ENCODE data around the gene FARS2. TPM values are rescaled to one million over a fixed set of nuclear protein-coding genes. Genes with fewer than 3 reads are reported as not detected.

The FARS2 gene
- polyA plus RNA-seq, 3 donors = 12.2 to 21.6 (median 17.7) TPM

GRCh38 chr6:5285526-5285925 is 24.2 kb downstream of the FARS2 start:
- Histone ChIP-seq H3K9ac (ENCODE audit: insufficient read depth, low read length, poor library complexity, severe bottlenecking) (no peak overlapping the region), H3K4me2 (replicated peaks; ENCODE audit: extremely low read depth, low read length, poor library complexity, severe bottlenecking) (no peak overlapping the region), H3K27ac (ENCODE audit: low read depth in 1 of 2, low read length in 2 of 2) (no peak overlapping the region), H3K4me3 (replicated peaks in 1 of 3; ENCODE audit: low read depth in 2 of 3, low read length in 3 of 3) (no peak overlapping the region), H3K79me2 (ENCODE audit: insufficient read depth, low read length) (peaks cover 5% of the 10 kb centered on the region), H2AFZ (ENCODE audit: insufficient read depth, low read depth, low read length, poor library complexity, severe bottlenecking) (no peak overlapping the region), H3K4me1 (ENCODE audit: control insufficient read depth in 1 of 2, insufficient read depth in 2 of 2, low read length in 2 of 2) (peaks cover 0 to 3% of the 10 kb centered on the region in 2 donors), H3K9me3 (replicated peaks in 1 of 2; ENCODE audit: control insufficient read depth in 1 of 2, insufficient read depth in 1 of 2, low read length in 2 of 2) (no peaks in the 10 kb centered on the region), H3K27me3 (ENCODE audit: control insufficient read depth in 2 of 2, insufficient read depth in 2 of 2, low read length in 2 of 2) (no peaks in the 10 kb centered on the region), H3K36me3 (replicated peaks in 1 of 2; ENCODE audit: control insufficient read depth in 1 of 2, insufficient read depth in 2 of 2, low read length in 2 of 2) (no peaks in the 10 kb centered on the region), H4K20me1 (ENCODE audit: insufficient read depth, low read length) (peaks cover 7% of the 10 kb centered on the region)
- TF ChIP-seq, protein P1, sequence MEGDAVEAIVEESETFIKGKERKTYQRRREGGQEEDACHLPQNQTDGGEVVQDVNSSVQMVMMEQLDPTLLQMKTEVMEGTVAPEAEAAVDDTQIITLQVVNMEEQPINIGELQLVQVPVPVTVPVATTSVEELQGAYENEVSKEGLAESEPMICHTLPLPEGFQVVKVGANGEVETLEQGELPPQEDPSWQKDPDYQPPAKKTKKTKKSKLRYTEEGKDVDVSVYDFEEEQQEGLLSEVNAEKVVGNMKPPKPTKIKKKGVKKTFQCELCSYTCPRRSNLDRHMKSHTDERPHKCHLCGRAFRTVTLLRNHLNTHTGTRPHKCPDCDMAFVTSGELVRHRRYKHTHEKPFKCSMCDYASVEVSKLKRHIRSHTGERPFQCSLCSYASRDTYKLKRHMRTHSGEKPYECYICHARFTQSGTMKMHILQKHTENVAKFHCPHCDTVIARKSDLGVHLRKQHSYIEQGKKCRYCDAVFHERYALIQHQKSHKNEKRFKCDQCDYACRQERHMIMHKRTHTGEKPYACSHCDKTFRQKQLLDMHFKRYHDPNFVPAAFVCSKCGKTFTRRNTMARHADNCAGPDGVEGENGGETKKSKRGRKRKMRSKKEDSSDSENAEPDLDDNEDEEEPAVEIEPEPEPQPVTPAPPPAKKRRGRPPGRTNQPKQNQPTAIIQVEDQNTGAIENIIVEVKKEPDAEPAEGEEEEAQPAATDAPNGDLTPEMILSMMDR (IDR thresholded peaks at IDR 0.05) = no peak
- peaks cover 0 to 2% of the 10 kb centered on the region in 2 donors for H3K36me3 Mint-ChIP-seq
- no peak overlapping the region for H3K4me3 Mint-ChIP-seq
- no peaks in the 10 kb centered on the region for H3K9me3 Mint-ChIP-seq
- DNase-seq = no peak
- intact Hi-C loops (cut with micrococcal nuclease) = no loop called here
- peaks cover 0 to 3% (median 1%) of the 10 kb centered on the region in 3 donors for H3K27me3 Mint-ChIP-seq (ENCODE audit: low read depth in 3 of 3)
- peaks cover 22% of the 10 kb centered on the region for H3K4me1 Mint-ChIP-seq
- H3K27ac Mint-ChIP-seq = no peak overlapping the region
- no CpG with 5 or more reads among the region's 5 CpGs for WGBS (ENCODE audit: insufficient coverage)

DNA sequence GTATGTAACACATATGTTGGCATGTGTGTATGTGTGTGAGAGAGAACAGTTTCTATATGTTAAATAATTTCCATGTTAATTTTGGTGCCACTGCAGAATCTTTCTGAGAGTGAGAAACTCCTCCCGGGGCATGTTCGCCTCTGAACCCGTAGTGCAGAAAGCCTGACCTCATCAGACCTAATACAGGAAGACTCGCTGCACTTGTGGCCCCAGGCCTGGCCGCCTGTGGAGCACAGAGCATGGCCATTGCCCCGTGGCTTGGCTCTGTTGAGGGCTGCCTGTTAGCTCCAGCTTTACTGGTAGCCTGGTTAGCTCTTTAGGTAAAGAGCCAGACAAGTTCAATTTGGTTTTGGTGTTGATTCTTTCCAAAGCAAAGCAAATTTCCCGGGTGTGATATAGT is 25.5 kb downstream of the FARS2 start:
- no peaks in the 10 kb centered on the region for H3K36me3 ChIP-seq (replicated peaks in 1 of 2; ENCODE audit: control insufficient read depth in 1 of 2, insufficient read depth in 2 of 2, low read length in 2 of 2)
- no peaks in the 10 kb centered on the region for H3K9me3 ChIP-seq (replicated peaks in 1 of 2; ENCODE audit: control insufficient read depth in 1 of 2, insufficient read depth in 1 of 2, low read length in 2 of 2)
- H3K4me2 ChIP-seq (replicated peaks; ENCODE audit: extremely low read depth, low read length, poor library complexity, severe bottlenecking) = no peak overlapping the region
- peaks cover 7% of the 10 kb centered on the region for H4K20me1 ChIP-seq (ENCODE audit: insufficient read depth, low read length)
- peaks cover 0 to 2% of the 10 kb centered on the region in 2 donors for H3K36me3 Mint-ChIP-seq
- peaks cover 0 to 3% of the 10 kb centered on the region in 2 donors for H3K4me1 ChIP-seq (ENCODE audit: control insufficient read depth in 1 of 2, insufficient read depth in 2 of 2, low read length in 2 of 2)
- H3K27me3 ChIP-seq (ENCODE audit: control insufficient read depth in 2 of 2, insufficient read depth in 2 of 2, low read length in 2 of 2) = no peaks in the 10 kb centered on the region
- no peaks in the 10 kb centered on the region for H3K9me3 Mint-ChIP-seq
- DNase-seq = no peak
- peak overlapping the region in 1 of 7 donors; percentile 2 for H3K27ac Mint-ChIP-seq
- H3K27ac ChIP-seq (ENCODE audit: low read depth in 1 of 2, low read length in 2 of 2) = no peak overlapping the region
- H3K4me3 Mint-ChIP-seq = no peak overlapping the region
- peaks cover 19% of the 10 kb centered on the region for H3K4me1 Mint-ChIP-seq
- peaks cover 0 to 3% (median 1%) of the 10 kb centered on the region in 3 donors for H3K27me3 Mint-ChIP-seq (ENCODE audit: low read depth in 3 of 3)
- intact Hi-C loops (cut with micrococcal nuclease) = no loop called here
- peaks cover 5% of the 10 kb centered on the region for H3K79me2 ChIP-seq (ENCODE audit: insufficient read depth, low read length)
- no peak overlapping the region for H2AFZ ChIP-seq (ENCODE audit: insufficient read depth, low read depth, low read length, poor library complexity, severe bottlenecking)
- WGBS (ENCODE audit: insufficient coverage) = 96% methylated on average over 7 of the region's 7 CpGs
- TF ChIP-seq, protein P1 (IDR thresholded peaks at IDR 0.05) = no peak
- no peak overlapping the region for H3K9ac ChIP-seq (ENCODE audit: insufficient read depth, low read length, poor library complexity, severe bottlenecking)
- no peak overlapping the region for H3K4me3 ChIP-seq (replicated peaks in 1 of 3; ENCODE audit: low read depth in 2 of 3, low read length in 3 of 3)

Data from CD14-positive monocyte (primary cell).